Limb (tissue), 2 donors: ENCODE results near the gene RBM8A.

Experiments
- DNase-seq, 2 donors: peaks; one replicate each; pipeline ENCODE4 v3.0.0-alpha.2; 2016; ENCODE audit errors: extremely low spot score in 2 of 2

The RBM8A gene

DNA sequence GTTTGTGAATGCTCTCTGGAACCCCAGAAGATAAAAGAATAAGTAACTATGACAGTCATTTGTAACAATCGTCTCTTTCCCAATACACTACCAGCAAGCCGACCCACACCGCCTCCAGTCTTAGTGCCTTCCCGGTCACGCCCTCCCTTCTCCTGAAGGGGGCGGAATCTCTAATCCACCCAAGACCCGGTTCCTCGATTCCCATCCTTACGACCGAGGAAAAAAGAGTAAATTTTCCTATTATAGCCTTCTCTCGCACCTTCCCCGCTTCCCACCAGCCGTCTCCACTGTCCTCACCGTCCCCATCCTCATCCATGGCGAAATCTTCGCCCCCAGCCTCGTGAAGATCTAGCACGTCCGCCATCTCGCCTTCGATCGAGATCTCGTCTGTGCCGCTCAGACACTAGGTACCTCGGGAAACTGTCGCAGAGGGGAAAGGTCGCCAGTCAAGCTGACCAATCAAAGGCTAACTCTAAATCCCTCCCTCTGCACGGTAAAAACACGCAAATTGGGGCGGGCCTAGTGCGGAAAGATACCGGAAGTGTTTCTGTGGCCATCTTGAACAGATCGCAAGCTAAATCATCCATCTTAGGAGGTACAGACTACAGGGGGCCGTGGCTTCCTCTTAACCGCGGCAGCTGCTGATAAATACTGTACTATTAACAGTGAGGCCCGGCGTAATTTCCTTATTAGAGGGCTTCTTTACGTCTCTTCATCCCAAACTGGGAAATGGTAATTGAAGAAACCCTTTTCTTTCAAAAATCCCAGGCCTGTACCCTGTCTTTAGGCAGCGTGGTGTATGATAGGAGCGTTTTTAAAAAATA is at the start of gene RBM8A:
RBM8A (minus strand) TSS at position 422 of the 824 bp plus-strand sequence; CDS start at position 364, 58 bp downstream.
- DNase-seq = peak; percentile 93 to 99

DNA sequence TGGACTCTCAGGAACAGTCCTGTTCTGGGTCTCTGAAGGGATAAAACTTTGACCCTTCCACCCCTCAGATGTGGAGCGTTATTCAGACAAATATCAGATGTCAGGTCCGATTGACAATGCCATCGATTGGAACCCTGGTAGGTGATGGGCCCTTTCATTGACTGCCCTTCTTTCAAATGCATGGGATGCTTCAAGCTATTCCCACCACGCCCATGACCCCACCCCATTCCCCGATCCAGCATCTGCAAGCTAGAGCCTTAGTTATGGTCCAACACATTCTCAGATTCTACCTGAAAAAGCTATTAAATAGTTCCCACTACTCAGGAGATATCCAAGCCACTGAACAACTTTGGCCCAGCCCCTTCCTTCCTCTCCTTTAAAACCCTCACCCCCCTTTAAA is 49.7 kb upstream of the RBM8A start:
- DNase-seq = no peak

DNA sequence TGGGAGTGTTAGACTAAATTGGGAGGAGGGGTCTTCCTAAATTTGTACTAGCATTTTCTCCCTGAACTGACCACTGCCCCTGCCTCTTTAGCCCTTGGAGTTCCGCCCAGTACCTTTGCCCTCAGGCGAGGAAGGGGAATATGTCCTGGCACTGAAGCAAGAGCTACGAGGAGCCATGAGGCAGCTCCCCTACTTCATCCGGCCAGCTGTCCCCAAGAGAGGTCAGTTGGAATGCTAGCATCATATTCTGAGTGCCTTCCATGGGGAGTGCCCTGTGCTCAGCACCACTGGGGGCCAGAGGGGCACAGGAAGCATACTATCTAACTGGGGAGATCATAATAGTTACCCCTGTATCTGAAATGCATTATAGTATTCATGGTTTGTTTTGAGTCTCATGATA is 47.9 kb upstream of the RBM8A start:
- DNase-seq = no peak

DNA sequence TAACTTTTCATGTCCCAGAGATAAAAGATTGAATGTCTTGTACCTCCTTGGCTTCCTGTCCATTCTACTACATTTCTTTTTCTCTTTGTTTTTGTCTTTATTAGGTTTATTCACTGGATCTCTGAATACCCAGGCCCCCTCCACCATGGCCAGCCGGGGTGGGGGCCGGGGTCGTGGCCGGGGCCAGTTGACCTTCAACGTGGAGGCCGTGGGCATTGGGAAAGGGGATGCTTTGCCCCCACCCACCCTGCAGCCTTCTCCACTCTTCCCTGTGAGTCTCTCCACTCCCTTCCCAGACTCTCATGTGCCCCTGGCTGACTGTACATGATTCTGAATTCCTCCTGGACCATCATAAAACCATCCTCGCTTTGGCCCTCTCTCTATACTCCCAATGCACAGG is 47.4 kb upstream of the RBM8A start:
- DNase-seq = no peak

DNA sequence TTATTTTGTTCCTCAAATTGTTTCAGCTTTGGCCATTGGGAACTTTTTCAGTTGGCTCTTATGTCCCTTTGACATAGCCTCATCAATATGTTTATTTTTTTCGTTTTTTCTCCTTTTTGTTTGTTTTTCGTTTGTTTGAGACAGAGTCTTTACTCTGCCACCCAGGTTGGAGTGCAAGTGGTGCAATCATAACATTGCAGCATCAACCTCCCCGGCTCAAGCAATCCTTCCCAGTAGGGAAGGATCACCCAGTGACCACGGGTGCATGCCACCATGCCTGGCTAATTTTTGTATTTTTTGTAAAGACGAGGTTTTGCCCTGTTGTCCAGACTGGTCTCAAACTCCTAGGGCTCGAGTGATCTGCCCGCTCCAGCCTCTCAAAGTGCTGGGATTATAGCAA is 45.3 kb upstream of the RBM8A start:
- no peak for DNase-seq

DNA sequence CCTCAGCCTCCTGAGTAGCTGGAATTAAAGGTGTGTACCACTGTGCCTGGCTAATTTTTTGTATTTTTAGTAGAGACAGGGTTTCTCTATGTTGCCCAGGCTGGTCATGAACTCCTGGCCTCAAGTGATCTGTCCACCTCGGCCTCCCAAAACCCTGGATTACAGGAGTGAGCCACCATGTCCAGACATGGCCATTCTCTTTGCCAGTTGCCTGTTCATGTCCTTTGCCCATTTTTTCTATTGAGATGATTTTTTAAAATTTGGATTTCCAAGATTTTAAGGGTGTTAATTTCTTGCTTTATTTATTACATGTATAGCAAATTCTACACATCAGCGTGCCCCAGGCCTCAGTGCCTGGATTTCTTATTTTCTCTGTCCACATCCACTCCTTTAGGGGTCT is 40.0 kb upstream of the RBM8A start:
- no peak for DNase-seq

DNA sequence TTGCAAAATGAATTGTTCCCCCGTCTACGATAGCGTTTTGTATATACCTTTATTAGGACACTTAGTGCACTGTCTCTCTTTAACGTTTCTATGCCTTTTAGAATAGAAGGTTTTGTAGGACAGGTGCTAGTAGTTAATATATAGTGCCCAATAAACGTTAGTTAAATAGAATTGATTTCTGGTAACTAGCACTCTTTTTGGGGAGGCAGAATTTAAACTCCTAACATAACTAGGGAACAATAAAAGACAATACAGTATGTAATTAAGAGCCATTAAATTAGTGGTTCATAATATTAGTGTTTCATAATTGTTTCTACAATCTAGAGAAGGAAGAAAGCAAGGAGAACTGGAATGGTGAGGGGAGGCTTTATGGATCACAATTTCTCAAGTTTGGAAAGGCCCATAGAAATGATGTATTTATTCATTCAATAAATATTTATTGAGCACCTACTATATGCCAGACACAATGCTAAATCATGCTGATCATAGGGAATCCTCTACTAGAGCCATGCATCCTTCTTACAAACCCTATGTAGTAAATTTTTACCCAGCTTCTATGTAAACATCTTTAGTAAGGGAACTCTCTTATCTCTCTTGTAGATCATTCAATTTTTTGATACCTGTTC is 37.9 kb upstream of the RBM8A start:
- no peak for DNase-seq

DNA sequence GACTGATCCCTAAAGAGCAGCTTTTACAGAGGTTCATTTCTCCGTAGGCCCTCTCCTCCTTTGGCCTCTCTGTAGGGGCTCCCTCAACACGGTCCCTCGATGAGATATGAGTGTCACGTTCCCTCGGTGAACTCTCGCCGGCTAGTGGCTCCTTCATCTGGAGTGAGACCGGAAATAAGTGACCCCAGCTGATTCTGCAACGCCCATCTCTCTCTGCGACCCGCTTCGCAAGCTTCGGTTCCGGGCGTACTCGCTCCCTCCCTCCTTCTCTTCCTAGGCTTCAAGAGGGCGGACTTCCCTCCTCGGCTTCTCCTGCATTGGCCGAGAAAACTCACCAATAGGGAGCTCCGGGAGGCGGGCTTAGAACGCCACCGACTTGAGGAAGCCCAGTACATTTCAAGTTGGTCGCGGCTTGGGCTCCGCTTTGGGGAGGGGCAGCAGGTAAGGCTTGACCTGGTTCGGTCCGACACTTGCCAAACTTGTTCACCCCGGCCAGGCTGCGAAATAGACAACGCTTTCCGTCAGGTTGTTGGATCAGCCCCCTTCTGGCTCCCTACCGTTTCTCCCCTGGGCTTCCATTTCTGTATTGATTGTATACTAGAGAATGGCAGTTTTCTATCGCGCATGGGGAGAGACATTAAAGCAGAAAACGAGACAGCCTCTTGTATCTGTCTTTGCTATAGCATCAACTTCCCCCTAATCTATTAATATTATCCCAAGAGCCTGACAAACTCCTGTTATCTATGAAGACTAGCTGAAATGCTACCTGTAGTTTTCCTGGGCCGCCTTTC is 37.2 kb upstream of the RBM8A start, which contains the start of the genes ANKRD34A and POLR3GL:
ANKRD34A (minus strand) TSS at position 248 of the 791 bp plus-strand sequence. CDS start 2,816 bp downstream, outside the sequence.
POLR3GL (plus strand) TSS at position 363 of the 791 bp plus-strand sequence. CDS start 10,176 bp downstream, outside the sequence.
- DNase-seq = peak; percentile 92 to 93

DNA sequence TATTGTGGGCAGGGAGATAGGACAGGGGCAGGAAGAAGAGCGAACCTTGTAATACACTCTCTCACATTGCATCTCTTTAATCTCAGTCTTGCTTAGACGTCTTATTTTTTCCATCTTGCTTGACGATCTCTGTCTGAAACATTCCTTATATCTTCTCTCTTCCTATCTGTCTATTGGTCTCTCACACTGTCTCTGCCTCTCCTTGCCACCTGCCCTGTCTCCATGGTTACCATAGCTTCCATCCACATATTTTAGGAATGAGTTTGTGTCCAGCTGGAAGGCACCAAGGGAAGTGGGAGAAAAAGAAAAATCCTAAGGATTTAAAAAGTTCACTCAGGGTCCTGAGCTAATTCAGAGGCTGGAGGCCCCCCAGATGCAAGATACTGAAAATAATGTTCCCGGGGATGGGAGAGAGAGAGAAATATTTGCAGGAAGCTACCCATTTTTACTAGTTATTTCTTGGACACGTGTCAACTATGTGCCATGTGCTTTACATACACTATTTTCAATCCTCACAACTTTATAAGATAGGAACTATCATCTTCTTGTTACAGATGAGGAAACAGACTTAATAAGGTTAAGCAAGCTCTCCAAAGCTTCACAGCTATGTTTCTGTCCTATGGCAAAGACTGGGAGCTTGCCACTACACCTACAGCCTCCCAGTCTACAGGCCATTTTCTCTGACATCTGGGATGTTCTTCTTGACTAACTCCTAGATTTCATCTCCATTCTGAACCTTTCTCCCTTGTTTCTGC is 36.2 kb upstream of the RBM8A start:
- no peak for DNase-seq

DNA sequence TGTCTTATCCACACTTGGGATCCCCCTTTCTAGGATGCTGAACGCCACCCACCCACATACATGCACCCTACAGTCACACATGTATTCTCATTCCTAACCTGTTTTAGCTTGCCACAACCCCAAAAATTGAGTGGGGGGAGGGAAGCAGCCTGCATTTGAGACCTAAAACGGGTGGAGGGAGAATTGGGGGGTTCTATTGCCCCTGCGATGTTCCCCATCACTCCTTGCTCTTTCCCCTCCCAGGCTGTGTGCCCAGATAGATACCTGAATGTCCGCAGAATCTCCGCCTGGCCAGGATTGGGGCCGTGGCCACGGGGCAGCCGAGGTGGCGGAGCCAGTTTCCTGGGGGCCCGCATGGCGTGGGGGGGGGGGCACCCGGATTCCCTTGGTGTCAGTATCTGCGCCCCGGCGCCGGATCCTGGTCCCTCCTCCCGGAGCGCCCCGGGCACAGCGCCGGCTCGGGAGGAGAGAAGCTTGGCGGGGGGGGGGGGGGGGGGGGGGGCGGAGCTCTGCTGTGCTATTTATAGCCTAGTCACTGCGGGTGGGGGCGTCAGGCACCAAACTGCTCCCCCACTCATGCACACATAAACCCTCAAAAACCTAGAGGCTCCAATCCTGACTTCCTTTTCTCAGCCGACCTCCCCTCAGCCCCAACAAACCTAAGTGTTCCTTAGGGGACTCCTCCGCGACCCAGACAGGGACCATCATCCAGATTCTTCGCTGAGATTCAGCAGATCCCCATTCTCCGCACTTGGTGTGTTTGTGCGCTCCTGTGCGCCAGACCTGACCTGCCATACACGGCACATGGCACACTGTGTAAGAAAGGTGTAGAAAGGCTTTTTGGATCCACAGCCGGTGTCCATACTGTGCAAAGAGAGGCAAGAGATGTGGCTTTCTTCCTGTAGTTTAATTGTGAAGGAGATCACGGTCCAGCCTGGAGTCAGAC is 35.1 kb upstream of the RBM8A start:
- DNase-seq = peak in 1 of 2 donors; percentile 74

DNA sequence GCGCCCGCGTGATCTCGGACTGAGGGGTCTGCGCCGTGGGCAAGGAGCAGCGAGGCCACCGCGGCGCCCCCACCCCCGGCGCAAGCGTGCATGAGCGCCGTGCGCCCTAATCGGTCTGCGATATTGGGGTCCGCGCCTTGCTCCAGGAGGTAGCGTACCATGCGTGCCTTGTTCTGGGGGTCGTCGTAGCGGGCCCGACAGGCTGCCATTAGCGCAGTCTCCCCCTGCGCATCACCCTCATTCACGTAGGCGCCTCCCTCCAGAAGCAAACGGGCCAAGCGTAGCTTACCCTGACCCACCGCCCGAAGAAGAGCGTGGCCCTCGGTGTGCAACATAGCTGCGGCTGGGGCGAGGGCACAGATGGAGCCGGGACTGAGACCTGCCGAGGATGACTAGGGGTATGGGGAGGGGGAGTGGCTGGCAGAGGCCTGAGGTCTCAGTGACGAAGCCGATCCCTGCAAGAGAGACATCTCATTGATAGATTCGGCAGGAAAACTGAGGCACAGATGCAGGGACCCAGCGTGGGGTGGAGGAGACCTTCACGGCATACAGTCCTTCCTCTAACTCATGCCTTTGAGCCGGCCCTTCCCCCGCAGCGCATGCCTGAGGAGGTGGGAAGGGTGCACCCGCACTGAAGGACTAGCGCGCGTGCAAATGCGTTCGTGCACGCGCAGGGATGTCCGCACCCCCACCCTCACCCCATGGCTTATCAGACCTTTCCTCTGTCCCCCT is 34.3 kb upstream of the RBM8A start:
- DNase-seq = peak in 1 of 2 donors; percentile 66

DNA sequence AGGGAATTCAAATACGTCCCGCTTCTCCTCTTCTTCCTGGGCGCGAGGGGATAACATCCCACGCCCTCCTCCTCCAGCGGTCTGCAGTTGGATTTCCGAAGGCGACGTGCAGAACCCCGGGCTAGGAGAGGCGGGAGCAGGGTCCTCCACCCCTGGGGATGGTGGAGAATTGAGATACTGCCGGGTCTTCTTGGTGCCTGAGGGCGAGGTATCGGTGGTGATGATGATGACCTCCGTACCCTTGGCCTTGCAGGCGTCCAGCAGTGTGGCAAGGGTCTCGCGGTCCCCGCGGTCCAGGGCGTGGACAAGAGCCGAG is 33.8 kb upstream of the RBM8A start:
- no peak for DNase-seq

DNA sequence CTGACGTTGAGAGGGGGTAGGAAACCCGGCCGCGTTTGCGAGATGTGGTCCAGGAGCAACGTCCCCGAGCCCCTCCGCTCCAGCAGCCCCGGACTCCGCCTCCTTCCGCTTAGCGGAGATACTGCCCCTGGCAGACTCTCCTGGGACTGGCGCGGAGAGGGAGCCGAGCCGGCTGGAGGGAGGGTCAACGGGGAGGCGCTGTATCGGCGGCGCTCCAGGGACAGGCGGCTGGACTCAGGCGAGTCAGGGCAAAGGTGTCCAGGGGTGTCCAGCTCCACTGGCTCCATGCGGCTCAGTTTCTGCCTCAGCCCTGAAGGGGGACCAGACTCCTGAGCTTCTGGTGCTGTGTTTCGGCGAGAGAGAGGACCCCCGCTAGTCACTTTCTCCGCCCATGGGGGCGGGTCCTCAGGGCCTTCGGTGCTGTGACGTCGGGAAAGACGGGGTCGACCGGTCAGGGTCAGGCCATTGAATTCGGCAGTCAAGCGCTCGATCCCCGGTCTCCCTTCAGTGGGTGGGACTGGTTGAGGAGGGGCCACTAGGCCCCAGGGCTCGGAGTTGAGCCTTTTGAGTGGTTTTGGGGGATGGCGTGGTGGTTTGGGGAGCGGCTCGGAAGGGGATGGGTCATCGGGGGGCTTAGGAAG is 33.3 kb upstream of the RBM8A start:
- peak in 1 of 2 donors; percentile 86 for DNase-seq

DNA sequence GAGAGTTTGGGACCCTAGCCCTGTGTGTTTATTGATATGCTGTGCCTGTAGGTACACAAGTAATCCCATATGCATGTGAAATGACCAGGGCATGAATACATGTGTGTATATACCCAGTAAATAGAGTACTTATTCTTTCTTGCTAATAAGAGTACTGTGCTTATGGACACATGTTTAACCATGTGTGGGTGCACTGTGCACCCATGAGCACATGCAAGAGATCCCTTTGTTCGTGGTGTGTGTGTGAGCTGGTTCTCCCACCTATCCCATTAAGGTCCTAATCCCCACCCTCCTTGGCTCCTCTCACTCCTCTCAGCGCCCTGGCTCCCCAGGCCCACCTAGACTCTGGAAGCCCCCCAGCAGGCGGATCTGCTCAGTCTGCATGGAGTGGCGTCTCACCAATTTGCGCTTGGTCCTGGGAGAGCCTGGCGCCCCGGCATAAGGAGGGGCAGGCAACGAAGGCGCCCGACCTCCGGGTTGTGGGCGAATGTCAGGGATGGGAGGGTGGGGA is 32.7 kb upstream of the RBM8A start:
- no peak for DNase-seq

DNA sequence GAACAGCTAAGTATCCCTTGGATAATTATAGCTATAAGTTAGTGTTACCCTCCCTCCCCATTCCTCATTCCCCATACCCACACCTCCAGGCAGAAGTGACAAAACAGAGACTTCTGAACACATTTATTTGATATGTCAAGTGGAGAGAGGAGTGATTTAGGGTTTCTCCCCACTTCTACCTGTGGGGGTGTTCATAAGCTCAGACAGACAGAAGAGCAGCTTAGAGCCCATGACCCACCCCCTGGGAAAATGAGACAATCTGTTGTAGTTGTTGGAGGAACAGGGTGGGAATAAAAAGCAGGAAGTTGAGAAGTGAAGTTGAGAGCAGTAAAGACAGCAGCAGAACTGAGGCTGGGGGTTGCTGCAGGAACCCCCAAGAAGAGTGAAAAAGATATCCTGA is 32.0 kb upstream of the RBM8A start:
- no peak for DNase-seq

DNA sequence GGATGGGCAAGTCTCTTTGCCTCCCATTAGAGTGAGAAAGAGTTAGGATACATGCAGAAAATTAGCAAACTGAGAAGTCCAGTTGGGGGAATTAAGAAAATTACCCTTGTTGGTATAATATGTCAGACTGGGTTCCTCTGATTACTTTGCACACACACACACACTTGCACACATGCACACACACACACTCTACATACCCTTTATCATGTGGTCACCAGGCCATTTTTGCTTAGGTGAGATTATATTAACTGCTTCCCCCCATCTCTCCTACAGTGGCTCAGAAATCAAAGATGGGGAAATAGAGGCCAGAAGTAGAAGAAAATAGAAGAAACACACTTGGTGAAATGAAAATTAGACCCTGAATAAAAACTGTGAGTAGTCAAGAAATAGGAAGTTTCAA is 31.4 kb upstream of the RBM8A start:
- no peak for DNase-seq

DNA sequence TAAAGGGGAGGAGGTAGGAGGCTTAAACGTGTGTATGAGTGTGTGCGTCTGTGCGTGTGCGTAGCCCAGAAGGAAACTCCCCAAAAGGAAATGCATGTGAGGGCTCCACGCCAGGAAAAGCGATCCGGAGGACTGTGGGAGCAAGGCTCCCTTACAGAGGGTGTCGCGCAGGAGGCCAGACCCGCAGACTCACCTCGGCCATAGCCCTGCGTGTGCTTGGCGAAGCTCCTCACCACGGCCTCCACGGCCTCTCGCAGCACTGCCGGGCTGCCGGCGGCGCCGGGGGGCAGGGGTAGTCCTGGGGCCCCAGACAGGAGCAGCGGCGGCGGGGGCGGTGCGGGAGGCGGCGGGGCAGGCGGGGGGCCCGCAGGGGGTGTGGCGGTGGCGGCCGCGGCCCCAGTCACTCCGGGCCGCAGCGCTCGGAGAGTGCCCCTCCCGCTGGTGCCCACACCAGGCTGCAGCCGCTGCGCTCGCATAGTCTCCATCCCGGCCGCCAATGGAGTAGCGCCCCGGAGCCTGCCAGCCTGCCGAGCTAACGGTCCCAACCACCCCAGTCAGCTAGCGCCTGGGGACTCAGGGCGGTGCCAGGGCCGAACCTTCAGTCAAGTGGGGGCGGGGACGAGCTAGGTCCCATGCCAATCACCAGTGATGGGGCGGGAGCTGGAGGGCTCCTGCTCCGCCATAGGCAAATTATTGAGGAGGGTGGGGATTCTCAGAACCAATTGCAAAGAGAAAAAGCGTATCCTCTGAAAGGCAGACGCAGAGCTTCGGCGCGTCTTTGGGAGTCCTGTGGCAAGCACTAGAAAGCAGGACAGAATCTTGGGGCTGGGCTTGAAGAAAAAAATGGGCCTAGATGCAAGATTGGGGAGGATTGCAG is 30.4 kb upstream of the RBM8A start, which contains the start of gene LIX1L:
LIX1L (minus strand) TSS at position 575 of the 877 bp plus-strand sequence; CDS start at position 485, 90 bp downstream.
- peak; percentile 96 to 97 for DNase-seq
